NCI-H1092 treated with DMSO at 0.1 percent for 48 hours (cell line): Measurements from ENCODE around the gene EHD1.

Experiments used
- DNase-seq: peaks from one replicate; lab custom pipeline; 2025; lab: John Stamatoyannopoulos, UW

Gene EHD1

DNA sequence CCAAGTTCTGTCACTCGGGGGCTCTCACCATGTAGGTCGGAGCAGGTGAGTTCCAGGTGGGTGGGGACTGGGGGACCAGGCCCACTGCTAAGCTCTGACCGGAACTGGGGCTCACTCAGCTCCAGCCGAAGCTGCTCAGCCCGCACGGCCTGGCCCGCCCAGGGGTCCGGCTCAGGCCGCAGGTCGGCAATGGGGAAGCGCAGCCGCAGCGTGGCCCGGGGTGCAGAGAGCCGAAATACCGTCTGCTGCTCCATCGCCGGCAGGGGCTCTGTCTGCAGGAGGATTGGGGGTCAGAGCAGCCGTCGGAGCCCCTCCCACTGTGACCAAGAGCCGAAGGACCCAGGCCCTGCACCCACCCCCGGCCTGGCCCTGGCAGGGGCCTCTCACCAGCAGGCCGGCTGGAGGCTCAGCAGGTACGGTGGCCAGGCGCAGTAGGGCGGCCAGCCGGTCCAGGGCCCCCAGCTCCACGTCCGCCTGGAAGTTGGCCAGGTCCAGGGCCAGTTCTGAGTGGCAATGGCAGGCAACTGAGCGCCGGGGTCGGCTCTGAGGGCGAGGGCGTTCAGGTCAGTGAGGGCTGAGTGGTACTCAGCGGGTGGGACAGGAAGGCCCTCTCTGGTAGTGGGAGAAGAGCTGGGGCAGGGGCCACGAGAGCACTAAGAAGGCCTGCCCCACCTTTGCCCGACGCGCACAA lies 31.4 kb upstream of the EHD1 start:
- DNase-seq, result no peak

DNA sequence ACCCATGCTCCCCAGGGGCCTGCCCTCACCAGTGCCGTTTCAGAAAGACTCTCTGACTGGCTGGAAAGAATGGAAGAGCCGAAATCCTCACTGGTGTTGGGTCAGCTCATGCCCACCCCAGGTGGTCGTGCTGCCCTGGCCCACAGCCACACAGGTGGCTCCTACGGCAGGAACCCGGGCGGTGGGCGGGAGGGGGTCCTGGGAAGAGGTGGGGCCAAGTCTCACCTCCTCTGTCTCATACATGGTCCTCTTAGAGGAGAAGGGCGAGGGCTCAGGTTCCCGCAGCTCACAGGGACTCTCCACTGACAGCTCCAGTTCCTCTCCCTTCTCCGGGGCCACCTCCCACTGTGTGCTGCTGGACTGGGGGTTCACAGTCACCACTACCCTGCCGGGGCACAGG lies 30.3 kb upstream of the EHD1 start:
- DNase-seq, result no peak

DNA sequence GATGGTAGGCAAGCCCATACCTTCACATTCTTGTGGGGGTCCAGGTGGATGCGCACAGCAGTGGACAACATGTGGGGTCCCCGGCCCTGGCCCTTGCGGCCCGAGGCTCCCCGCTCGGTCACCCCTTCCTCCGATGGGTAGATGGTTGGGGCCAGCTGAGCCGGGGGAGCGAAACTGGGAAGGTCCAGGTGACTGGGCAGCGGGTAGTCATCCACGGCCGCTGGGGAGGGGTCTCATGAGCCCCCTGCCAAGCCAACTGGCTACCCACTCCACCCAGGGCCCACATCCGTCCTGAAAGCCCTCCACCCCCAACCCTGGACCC lies 27.9 kb upstream of the EHD1 start:
- no peak for DNase-seq

DNA sequence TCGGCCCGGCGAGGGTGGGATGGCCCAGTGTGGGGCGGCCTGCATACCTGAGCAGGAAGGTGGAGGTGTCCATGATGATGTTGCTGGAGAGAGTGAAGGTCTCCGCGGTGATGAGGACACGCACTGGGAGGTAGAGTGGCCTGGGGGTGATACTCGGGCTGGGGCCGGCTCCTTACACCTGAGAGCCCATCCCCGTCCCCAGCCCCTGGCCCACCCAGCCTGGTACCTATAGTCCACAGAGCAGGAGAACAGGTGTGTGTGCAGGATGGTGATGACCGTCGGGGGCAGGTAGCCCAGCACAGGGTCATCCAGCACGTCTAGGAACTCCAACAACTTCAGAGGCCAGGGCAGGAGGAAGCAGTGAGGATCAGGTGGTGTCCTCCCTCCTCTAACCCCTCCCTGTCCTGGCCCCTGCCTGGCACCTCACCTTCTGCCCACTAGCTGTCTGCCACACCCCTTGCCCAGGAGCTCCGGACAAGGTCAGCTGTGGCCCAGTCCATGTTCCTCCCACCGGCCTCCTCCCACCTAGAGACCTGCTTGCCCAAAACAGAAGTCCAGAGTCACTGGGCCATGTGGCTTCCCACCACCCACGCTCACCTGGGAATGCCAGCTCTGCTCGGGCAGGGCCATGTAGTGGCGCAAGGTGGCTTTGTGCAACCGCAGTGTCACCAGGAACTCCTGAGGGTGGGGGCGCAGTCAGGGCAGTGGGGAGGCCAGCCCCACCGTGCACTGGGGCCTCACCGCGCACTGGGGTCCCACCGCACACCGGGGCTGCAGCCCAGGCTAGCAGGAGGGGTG lies 27.3 kb upstream of the EHD1 start:
- no peak for DNase-seq

DNA sequence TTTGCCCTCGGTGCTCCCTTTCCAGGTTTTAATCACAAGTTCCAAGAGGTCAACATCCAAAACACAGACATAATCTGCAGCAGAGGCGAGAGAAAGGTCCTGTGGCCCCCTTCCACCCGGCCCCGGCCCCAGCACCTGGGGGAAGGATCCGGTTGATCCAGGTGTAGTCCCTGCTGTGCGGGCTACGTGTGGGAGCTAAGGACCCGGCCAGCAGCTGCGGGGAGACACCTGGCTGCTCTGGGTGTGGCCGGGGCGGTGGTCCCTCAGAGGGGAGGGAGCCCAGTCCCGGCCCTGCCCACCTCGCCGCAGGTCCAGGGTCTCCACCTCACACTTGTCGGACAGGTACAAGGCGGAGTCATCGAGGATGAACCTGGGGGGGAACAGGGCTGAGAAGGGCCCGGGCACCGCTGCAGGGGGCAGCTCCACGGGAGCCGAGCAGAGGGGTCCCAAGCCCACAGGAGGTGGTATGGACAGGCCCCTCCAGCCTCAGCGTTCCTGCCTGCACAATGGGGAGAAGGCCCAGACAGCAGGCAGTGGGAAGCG lies 24.9 kb upstream of the EHD1 start:
- DNase-seq, result no peak

DNA sequence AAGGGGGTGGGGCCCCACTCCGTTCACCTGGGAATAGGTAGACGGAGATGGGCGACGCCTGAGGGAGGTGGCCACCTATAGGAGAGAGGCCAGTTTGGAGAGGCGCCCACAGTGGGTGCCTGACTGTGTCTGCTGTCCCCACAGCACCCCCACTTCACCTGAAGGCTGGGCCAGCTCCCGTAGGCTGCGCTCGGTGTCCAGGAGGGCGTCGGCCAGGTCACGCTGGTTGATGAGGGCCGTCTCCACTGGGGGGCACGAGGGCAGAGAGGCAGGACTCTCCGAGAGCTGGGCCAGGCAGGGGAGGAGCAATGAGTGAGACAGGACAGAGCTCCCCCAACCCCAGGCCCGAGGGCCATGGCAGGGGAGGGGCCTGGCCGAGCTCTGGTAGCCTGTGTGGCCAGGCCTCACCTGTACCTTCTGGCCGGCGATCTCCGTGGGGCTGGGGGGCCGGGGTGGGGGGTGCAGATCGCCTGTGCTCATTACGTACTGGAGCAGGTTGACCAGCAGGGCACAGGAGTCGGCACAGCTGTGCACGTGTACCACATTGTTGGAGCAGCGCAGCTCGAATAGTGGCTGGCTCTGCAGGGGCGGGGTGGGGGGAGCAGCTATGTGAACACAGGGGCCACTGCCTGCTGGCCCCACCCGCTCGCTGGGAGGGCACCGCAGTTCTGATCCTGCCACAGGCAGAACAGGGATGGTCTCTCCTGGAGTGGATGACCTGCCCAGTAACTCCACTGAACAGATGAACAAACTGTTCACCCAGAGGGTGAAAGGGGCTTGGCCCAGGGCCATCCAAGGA lies 23.9 kb upstream of the EHD1 start:
- no peak for DNase-seq

DNA sequence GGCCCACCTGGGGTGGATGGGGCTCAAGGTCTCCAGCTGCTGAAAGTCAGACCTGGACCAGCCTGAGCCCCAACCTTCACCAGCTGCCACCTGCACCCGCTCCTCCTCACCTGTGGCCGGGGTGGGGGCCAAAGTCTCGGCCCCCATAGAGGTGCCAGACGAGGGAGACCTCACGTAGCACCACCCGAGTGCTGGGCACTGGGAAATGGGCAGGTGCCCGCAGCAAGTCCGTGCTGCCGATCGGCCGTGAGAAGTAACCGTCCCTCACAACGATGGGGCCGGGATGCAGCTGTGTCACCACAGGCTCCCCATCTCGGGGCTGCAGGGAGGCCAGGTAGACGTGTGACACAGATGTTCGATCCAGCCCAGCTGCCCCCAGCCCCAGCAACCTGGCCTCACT lies 22.4 kb upstream of the EHD1 start:
- no peak for DNase-seq

DNA sequence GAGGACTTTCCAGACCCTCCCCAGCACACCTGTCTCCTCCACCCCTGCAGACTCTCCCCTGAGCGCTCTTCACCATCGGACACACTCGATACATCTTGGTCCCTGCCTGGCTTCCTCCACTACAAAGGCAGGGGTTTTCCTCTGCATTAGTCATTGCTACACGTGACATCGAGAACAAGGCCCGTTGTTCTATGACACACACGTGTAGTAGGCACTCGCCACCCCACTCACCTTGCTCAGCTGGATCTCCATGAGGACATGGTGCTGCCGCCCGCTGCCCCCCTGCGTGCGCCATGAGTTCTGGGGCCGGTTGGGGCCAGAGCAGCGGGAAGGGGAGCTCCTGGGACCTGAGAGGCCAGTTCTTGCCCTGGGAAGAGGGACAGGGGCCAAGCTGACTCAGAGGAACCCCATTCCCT lies 21.9 kb upstream of the EHD1 start:
- DNase-seq, result no peak

DNA sequence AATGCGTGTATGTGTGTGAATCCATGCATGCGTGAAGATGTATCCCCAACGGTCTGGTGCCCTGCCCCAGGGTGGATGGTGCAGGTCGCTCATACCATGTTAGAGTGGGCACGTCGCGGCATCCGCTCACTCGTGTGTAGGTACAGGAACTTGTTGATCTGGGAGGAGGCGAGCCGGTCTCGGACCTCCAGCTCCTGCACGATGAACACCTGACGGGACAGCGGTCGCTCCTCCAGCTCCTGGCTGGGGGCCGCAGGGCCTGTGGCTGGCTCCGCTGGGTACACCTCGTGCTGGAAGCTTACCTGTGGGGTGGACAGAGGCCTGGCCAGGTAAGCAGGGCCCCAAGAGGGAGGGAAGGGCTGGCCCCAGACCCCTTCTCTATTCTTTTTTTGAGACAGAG lies 20.1 kb upstream of the EHD1 start:
- DNase-seq, result no peak

DNA sequence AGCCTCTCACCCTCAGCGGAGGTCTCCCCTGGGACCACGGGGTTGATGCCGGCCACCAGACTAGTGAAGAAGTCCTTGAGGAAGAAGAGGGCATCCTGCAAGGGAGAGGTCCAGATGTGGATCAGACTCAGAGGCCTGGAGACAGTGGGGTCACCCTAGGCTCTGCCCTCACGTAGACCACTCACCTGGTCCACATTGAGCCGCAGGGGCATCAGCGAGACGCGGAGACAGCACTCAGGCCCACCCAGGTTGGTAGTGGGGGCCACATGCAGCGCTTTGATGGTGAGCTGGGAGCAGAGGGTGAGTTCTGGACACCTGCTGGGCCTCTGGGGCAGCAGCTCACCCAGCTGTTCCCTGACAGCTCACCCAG lies 19.6 kb upstream of the EHD1 start:
- no peak for DNase-seq

DNA sequence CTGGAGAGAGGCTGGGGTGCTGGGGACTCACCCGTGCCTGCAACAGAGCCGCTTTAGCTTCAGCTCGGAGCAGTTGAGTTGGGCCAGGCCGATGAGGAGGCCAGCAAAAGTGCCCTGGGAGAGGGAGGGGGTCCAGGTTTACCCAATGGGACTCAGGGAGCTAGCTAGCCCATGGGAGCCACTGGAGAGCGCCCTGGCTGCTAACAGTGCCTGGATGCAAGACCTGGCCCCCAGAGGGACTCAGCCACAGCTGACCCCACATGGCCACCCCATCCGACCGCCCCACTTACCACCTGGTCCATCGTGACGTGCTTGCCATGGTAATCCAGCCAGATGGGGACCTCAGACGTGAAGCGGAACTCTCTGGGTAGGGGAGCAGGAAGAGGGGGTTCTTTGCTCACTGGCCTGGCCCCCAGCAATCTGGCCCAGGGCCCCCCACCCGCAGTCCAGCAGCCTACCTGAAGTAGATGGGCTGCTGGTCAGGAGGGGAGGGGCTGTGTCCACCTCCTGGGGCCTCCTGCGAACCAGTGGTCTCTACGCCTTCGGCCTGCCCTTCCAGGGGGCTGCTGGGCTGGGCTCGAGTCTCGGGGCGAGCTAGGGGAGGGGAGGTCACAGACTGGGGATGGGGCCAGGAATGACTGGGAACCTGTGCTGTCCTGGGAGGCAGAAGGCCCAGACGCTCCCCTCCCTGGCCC lies 19.1 kb upstream of the EHD1 start:
- no peak for DNase-seq

DNA sequence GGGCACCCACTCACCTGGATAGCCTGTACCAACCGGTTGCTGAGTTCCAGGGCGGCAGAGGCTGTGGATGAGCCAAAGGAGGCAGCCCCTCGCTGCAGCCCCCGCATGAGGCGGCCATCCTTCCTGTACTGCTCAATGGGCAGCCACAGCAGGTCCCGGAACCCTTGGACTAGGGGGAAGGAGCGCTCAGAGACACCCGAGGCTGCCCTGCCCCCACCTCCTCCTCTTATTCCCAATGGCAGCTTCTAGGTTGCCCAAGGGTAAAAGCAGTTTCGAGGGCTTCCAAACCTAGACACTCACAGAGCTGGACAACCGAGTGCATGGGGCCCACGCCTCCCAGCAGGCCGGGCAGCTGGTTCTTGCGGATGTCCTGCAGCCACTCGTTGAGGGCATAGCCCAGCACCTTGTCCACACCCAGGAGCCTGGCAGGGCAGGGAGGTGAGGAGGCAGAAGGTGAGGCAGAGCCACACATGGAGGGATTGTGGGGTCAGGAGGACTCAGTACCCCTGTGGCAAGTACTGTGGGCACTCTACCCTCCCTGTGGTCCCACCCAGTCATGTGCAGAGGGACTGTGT lies 18.1 kb upstream of the EHD1 start:
- DNase-seq, result no peak

DNA sequence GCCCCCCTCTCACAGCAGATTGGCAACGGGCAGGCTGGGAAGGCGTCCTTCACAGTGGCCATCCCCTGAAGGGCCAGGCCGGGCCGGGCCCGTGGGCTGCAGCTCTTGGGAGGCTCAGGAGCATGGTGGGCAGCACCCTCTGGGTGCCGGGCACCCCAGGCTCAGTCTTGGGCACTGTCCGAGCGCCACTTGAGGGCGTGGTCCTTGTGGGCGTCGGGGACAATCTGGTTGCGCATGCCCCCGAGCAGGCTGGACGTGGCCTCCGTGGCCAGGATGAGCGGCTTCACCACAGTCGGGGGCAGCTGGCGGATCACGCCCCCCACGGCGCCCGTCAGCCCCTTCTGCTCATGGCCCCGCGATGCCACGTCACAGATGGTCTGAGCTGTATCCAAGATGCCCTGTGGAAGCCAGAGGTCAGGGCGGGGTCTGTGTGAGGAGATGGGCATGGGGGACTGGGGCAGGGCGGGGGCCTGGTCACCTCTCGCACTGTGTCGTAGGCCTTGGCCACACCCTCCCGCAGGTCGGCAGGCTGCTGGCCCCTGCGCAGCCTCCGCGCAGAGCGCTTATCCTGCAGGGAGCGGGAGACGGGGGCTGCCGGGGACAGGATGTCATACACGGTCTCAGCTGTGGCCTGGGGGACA lies 16.5 kb upstream of the EHD1 start:
- DNase-seq, result no peak

DNA sequence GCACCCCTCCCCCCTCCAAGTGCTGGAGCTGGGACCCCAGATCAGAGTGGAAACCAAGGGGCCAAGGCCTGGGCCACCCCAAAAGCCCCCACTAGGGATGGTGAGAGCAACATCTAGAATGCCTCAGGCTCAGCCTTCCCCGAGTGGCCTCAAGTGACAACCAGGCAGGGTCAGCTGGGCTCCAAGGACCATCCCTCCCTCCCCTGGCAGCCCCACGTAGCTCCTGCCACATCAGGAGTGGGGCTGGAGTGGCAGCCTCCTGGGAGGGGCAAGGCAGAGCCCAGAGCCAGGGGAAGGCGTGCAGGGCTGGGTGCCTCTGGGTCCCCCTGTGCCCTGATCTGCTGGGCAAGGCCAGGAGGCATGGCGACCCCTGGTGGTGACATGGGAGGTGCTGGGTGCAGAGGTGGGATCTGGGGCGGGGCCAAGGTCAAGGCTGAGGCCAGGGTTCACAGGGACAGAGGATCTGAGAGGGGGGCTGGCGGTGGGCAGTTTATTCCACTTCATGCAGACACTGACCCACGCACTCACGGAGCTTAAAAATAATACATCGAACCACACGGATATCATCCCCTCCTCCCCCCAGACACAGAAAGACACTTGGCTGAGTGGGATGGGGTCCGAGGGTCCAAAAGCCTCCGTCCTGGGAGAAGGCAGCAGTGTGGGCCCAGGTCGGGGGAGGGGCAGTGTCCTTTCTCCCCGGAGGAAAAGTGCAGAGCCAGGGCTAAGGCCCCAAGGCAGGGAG lies 15.8 kb upstream of the EHD1 start:
- peak; percentile 62 for DNase-seq

DNA sequence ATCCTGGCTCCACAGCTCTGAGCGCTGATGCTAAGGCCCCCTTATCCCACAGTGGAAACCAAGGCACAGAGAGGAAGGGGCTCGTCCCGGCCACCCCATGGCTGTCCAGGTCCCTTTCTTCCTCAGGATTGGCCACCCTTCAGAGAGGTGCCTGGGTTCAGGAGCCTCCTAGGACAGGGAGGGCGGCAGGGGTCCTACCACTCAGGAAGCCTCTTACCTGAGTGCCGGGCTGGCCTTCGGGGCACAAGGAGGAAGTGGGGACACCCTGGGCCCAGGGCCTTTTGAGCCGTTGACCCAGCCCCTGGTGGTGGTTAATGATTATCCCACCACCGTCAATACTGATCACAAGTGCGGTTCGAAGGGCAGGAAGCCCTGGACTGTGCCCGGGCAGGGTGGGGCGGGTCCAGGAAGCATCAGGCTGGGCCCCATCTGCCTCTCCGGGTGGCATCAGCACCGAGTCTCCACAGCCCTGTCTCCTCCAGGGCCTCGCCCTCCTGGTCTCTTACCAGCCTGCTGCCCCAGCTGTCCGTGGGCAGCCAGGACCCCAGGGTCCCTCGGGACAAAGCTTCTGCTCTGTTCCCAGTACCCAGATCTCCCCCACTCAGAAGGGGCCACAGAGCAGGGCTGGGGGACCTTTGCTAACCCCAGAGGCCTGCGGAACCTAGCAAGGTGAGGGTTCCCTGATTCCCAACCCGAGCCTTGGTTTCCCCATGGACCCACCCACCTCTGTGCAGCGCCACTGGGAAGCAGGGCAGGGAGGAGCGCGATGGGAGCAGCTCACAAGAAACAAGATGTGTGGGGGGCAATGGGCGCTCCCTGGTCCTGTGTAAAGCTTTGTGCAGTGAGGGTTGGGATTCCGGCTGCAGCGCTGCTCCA lies 15.0 kb upstream of the EHD1 start:
- DNase-seq, result no peak

DNA sequence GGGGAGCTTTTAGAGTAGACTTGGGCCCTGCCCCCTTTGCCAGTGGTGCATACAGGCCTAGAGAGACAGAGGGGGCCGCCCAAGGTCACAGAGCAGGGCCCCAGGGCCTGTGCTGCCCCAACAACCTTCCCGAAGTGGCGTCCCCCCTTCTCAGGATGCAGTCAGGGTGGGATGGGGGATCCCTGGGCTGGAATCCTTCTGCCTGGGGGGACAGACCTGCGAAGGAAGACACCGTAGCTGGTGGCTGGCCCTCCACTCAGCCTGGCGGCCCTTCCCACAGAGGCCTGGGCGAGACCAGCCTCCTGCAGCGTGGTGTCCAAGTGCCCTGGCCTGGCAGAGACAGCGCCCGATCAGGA lies 14.4 kb upstream of the EHD1 start:
- DNase-seq, result no peak

DNA sequence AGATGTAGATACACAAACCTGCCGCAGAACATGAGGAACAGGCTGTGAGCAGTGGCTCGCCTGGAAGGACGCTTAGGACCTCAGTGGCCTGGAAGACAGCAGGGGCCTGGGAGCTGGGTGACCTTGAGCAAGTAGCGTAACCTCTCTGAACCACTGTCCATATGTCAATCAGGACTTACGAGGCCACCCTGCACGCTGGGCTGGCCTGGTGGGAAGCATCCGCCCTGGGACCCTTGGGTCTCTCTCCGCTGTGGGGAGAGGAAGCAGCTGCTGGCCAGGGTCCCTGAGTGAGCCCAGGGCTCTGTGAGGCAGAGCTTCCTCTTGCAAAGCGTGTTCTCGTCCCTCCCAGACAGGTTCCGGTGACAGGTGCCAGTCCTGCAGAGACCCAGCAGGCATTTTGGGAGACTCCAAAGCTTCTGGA lies 14.0 kb upstream of the EHD1 start:
- no peak for DNase-seq

DNA sequence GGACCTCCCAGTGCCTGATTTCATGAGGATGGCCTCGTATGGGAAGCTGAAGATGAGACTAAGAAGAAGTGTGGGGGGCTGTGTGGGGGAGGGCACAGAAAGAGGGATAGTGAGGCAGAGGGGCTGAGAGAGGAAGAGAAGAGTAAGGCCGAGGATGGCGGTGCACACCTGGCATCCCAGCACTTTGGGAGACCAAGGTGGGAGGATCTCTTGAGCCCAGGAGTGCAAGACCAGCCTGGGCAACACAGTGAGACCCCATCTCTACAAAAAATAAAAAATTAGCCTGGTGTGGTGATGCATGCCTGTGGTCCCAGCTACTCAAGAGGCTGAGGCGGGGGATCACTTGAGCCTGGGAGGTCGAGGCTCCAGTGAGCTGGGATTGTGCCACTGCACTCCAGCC lies 13.5 kb upstream of the EHD1 start:
- DNase-seq, result no peak

DNA sequence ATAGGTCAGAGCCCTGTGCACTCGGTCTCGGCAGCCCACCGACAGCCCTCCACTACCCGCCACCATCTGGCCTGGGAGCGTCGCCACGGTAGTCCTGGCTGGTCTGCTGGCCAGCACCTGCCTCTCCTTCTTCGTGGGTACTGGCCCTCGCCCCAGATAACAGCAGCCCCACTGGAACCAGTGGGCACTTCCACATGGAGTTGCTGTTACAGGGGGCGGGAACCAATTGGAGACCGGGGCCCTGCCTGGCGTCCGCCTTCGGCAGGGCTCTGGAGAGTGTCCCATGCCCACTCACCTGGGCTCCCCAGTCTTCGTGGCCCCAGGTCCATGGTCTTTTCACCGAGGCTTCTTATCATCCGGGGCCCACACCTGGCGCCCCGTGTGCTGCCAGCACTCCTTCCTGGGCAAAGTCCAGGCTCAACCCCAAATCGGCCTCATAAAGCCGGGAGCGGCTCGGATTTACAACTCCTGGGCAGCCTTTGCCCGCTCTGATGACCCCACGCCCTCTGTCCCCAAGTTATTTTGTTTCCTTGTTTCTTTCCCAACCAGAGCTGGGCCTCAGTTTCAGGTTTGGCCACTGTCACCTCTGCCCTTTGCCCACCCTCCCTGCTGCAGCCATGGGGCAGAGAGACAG lies 12.9 kb upstream of the EHD1 start:
- no peak for DNase-seq
